ENCODE data around the gene LRCH3. TPM values are rescaled to one million over a fixed set of nuclear protein-coding genes. Genes with fewer than 3 reads are reported as not detected.

The LRCH3 gene
- total RNA-seq, 1 experiment from 2014 or later = 63.6 TPM

- TF ChIP-seq ARID4B (CRISPR knock-in tag; IDR thresholded peaks at IDR 0.05; ENCODE audit: borderline replicate concordance) = peak; percentile 59; the same call in 1 of the 2 replicates
- TF ChIP-seq IRF2 (CRISPR knock-in tag; IDR thresholded peaks at IDR 0.05; ENCODE audit: borderline replicate concordance, low read depth) = no peak
- 0 out of 2 replicates have a peak, but pooled peaks have one; percentile 51 for TF ChIP-seq NR3C1 (CRISPR knock-in tag; conservative IDR thresholded peaks at IDR 0.05; ENCODE audit: low read depth)
- TF ChIP-seq ZNF425 (CRISPR knock-in tag; conservative IDR thresholded peaks at IDR 0.05) = no peak
- TF ChIP-seq ZNF138 (CRISPR knock-in tag; conservative IDR thresholded peaks at IDR 0.05) = peak; percentile 72; the same call in 1 of the 2 replicates
- 0 out of 2 replicates have a peak, but pooled peaks have one; percentile 51 for TF ChIP-seq ZNF671 (CRISPR knock-in tag; IDR thresholded peaks at IDR 0.05)
- TF ChIP-seq JUN (CRISPR knock-in tag; IDR thresholded peaks at IDR 0.05) = peak; percentile 6; the same call in 1 of the 2 replicates
- no peak for TF ChIP-seq TCF7 (CRISPR knock-in tag; IDR thresholded peaks at IDR 0.05; ENCODE audit: low read depth)
- peak; percentile 73; the same call in 1 of the 2 replicates for TF ChIP-seq ZNF232 (CRISPR knock-in tag; IDR thresholded peaks at IDR 0.05)
- no peak for TF ChIP-seq GTF2I (CRISPR knock-in tag; conservative IDR thresholded peaks at IDR 0.05)
- TF ChIP-seq HMGXB4 (CRISPR knock-in tag; IDR thresholded peaks at IDR 0.05) = peak; percentile 88
- peak; percentile 74 for TF ChIP-seq MAX (CRISPR knock-in tag; IDR thresholded peaks at IDR 0.05)
Observed at GRCh38 chr3:197791113-197791891, at the start of gene LRCH3 (continued).

GRCh38 chr3:197742787-197743186, 48.3 kb upstream of the LRCH3 start:
- no peaks in the 10 kb centered on the region for H3K36me3 Mint-ChIP-seq
- no peak for TF ChIP-seq KAT7 (CRISPR knock-in tag; IDR thresholded peaks at IDR 0.05; ENCODE audit: borderline replicate concordance)
- TF ChIP-seq USF2 (CRISPR knock-in tag; IDR thresholded peaks at IDR 0.05) = no peak
- no peak for TF ChIP-seq SMAD3 (CRISPR knock-in tag; IDR thresholded peaks at IDR 0.05; ENCODE audit: borderline replicate concordance)
- TF ChIP-seq HMGA2 (CRISPR knock-in tag; IDR thresholded peaks at IDR 0.05) = no peak
- no peak for TF ChIP-seq ZNF671 (CRISPR knock-in tag; IDR thresholded peaks at IDR 0.05)
- no peak for TF ChIP-seq OVOL2 (CRISPR knock-in tag; IDR thresholded peaks at IDR 0.05; ENCODE audit: borderline replicate concordance)
- TF ChIP-seq ZSCAN18 (CRISPR knock-in tag; IDR thresholded peaks at IDR 0.05) = no peak
- TF ChIP-seq CBFB (CRISPR knock-in tag; IDR thresholded peaks at IDR 0.05; ENCODE audit: low read depth) = no peak
- DNase-seq (ENCODE audit: low spot score) (no peak), ATAC-seq (no peak; the same call in 1 of the 2 replicates)
- ChIA-PET POLR2A (no interaction called here), CTCF (no interaction called here)
- no peak overlapping the region for H3K27ac Mint-ChIP-seq
- peaks cover 14% of the 10 kb centered on the region for H3K4me1 Mint-ChIP-seq
- no peaks in the 10 kb centered on the region for H3K27me3 Mint-ChIP-seq (ENCODE audit: low read depth)
- no peak overlapping the region for H3K4me3 Mint-ChIP-seq
- 0 out of 2 replicates have a peak, but pooled peaks cover 6% of the 10 kb centered on the region for H3K9me3 Mint-ChIP-seq

Data from WTC11 (cell line).